ENCODE results near the gene ZNF778. TPM values are rescaled to one million over a fixed set of nuclear protein-coding genes. Genes with fewer than 3 reads are reported as not detected.

ZNF778 gene
- polyA plus RNA-seq, 1 of the 3 experiments (the other 2 are of a cell fraction) = 10.8 TPM

- Histone ChIP-seq H4K20me1 (ENCODE audit: insufficient read depth) (no peaks in the 10 kb centered on the region), H3K36me3 (replicated peaks in 1 of 2; ENCODE audit: control insufficient read depth in 1 of 2, insufficient read depth in 2 of 2, low read length in 1 of 2) (peaks cover 52 to 58% of the 10 kb centered on the region in 2 experiments)
Observed at GRCh38 chr16:89232107-89232506, 14.6 kb downstream of the ZNF778 start.

More at GRCh38 chr16:89232107-89232506, 14.6 kb downstream of the ZNF778 start:
- no peak for DNase-seq
- WGBS (ENCODE audit: low lambda C conversion rate) = 100% methylated on average over 2 of the region's 2 CpGs
- Histone ChIP-seq H3K4me1 (ENCODE audit: control insufficient read depth in 1 of 2, insufficient read depth in 2 of 2, low read depth in 1 of 2, low read length in 1 of 2) (no peaks in the 10 kb centered on the region), H3K27me3 (ENCODE audit: insufficient read depth) (no peaks in the 10 kb centered on the region), H3F3A (replicated peaks; ENCODE audit: insufficient read depth) (no peaks in the 10 kb centered on the region), H2AFZ (ENCODE audit: low read depth) (no peak overlapping the region), H3K9me3 (no peaks in the 10 kb centered on the region; the same call in 1 of the 2 replicates), H3K9ac (no peak overlapping the region), H3K4me2 (no peak overlapping the region), H3K79me2 (ENCODE audit: insufficient read depth) (peaks cover 15% of the 10 kb centered on the region; the same call in 1 of the 2 replicates), H3K27ac (ENCODE audit: low read depth in 2 of 2, low read length in 1 of 2) (no peak overlapping the region), H3K9me2 (no peaks in the 10 kb centered on the region), H3K4me3 (ENCODE audit: low read depth in 2 of 2, low read length in 1 of 2) (no peak overlapping the region)
- CTCF ChIA-PET = no interaction called here
- TF ChIP-seq FOXJ3 (CRISPR knock-in tag; IDR thresholded peaks at IDR 0.05) = no peak
- no peak for TF ChIP-seq GATA2 (CRISPR knock-in tag; IDR thresholded peaks at IDR 0.05)
- no peak for TF ChIP-seq MAX (IDR thresholded peaks at IDR 0.05; ENCODE audit: low read depth)
- TF ChIP-seq FOXM1 (IDR thresholded peaks at IDR 0.05; ENCODE audit: low read depth) = no peak
- TF ChIP-seq ELF1 (IDR thresholded peaks at IDR 0.05) = no peak
- TF ChIP-seq, protein P1, sequence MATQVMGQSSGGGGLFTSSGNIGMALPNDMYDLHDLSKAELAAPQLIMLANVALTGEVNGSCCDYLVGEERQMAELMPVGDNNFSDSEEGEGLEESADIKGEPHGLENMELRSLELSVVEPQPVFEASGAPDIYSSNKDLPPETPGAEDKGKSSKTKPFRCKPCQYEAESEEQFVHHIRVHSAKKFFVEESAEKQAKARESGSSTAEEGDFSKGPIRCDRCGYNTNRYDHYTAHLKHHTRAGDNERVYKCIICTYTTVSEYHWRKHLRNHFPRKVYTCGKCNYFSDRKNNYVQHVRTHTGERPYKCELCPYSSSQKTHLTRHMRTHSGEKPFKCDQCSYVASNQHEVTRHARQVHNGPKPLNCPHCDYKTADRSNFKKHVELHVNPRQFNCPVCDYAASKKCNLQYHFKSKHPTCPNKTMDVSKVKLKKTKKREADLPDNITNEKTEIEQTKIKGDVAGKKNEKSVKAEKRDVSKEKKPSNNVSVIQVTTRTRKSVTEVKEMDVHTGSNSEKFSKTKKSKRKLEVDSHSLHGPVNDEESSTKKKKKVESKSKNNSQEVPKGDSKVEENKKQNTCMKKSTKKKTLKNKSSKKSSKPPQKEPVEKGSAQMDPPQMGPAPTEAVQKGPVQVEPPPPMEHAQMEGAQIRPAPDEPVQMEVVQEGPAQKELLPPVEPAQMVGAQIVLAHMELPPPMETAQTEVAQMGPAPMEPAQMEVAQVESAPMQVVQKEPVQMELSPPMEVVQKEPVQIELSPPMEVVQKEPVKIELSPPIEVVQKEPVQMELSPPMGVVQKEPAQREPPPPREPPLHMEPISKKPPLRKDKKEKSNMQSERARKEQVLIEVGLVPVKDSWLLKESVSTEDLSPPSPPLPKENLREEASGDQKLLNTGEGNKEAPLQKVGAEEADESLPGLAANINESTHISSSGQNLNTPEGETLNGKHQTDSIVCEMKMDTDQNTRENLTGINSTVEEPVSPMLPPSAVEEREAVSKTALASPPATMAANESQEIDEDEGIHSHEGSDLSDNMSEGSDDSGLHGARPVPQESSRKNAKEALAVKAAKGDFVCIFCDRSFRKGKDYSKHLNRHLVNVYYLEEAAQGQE (IDR thresholded peaks at IDR 0.05; ENCODE audit: low read depth, low read length) = no peak
- no peak for TF ChIP-seq EP300 (IDR thresholded peaks at IDR 0.05; ENCODE audit: borderline replicate concordance in 1 of 2, low read depth in 1 of 2, low read length in 1 of 2)
- TF ChIP-seq SMC3 (IDR thresholded peaks at IDR 0.05; ENCODE audit: low read depth, low read length) = no peak
- no peak for TF ChIP-seq IRF3 (IDR thresholded peaks at IDR 0.05; ENCODE audit: low read depth, low read length)
- no peak for TF ChIP-seq EZH2phosphoT487 (IDR thresholded peaks at IDR 0.05; ENCODE audit: borderline replicate concordance, low read depth)
- no peak for TF ChIP-seq RAD21 (IDR thresholded peaks at IDR 0.05; ENCODE audit: low read length)
- no peak for TF ChIP-seq RCOR1 (IDR thresholded peaks at IDR 0.05; ENCODE audit: low read length)
- no peak for TF ChIP-seq RXRA (IDR thresholded peaks at IDR 0.05; ENCODE audit: borderline replicate concordance, low read depth)
- TF ChIP-seq NRF1 (IDR thresholded peaks at IDR 0.05; ENCODE audit: low read depth, low read length) = no peak
- TF ChIP-seq TAF1 (IDR thresholded peaks at IDR 0.05; ENCODE audit: borderline replicate concordance, low read depth, low read length) = no peak
- TF ChIP-seq TCF12 (IDR thresholded peaks at IDR 0.05) = no peak
- TF ChIP-seq TEAD4 (IDR thresholded peaks at IDR 0.05; ENCODE audit: borderline replicate concordance, insufficient read depth) = no peak
- POLR2A ChIA-PET = no interaction called here
